CD4-positive, alpha-beta T cell treated with Interleukin-15 for 4 hours (primary cell): ENCODE measurements around the gene CPA3.

Experiments
- DNase-seq: peaks from one replicate; pipeline ENCODE4 v3.0.0-alpha.2; 2020; ENCODE audit warnings: low spot score

CPA3 gene, protein sequence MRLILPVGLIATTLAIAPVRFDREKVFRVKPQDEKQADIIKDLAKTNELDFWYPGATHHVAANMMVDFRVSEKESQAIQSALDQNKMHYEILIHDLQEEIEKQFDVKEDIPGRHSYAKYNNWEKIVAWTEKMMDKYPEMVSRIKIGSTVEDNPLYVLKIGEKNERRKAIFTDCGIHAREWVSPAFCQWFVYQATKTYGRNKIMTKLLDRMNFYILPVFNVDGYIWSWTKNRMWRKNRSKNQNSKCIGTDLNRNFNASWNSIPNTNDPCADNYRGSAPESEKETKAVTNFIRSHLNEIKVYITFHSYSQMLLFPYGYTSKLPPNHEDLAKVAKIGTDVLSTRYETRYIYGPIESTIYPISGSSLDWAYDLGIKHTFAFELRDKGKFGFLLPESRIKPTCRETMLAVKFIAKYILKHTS

DNA sequence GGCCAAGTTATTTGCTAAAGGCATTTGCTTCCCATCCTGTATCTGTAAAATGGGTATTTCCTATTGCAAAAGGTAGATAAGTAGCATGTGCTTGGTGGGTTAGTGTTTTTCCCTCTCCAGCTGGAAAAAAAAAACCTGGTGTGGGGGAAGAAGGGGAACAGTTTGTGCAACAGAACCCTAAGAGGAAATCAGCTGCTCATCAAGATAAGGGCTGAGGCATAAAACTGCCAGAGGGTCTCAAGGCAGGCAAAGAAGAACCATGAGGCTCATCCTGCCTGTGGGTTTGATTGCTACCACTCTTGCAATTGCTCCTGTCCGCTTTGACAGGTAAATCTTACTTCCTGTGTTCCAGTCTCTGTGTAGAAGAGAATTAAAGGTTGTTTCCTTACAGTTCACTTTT is at the start of gene CPA3:
TSS of gene CPA3 (plus strand) at position 248 of the 400 bp plus-strand sequence. CDS start at position 260, 12 bp downstream.
- no peak for DNase-seq

DNA sequence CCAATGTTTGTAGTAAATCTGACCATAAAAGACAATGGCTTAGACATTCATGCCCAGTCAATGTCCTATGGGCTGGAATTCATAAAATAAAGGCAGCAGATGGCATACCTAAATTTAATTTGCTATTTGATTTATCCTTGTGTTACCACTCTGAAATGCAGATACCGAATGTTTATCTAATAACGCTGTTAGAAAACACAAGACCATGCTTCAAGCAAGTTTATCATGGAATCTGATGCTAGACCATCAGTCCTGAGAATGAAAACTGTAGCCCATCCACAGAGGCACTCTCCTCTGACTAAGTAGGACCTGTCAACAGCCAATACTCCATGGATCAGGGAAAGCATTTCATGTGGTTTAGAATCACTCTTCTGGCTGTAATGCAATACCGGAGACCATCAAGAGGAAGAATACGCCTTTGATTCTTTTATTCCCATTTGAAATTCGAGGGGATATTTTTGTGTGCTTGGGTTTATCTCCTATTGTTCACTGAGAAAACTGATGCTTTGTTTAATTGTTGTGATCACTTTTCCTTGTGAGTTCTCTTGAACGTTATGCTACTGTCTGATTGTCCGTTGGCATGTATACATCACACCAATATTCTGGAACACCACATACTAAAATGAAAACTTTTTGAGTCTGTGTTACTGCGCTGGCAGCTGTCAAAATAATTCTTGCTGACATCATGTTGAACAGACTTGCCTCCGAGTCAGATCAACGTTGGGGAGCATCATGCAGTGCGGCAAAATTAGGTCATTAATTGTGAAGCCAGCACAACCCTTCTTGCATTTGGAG is 49.6 kb upstream of the CPA3 start:
- DNase-seq = no peak

DNA sequence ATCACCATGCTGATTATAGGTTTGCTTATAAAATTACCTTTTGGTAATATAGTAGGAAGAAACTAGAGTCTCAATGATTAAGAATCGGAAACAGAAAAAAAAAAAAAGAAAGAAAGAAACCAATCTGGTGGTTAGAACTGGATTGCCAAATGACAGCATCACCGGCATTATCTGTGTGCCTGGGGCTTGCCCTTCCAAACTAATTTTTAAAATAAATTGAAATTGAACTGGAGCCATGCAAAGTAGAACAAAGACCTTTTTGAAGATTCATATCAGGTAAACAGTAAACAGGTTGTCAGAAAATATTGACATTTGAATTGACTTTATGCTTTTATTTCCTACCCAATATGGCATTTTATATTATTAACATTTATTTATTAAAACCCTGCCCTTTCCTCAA is 48.7 kb upstream of the CPA3 start:
- no peak for DNase-seq

DNA sequence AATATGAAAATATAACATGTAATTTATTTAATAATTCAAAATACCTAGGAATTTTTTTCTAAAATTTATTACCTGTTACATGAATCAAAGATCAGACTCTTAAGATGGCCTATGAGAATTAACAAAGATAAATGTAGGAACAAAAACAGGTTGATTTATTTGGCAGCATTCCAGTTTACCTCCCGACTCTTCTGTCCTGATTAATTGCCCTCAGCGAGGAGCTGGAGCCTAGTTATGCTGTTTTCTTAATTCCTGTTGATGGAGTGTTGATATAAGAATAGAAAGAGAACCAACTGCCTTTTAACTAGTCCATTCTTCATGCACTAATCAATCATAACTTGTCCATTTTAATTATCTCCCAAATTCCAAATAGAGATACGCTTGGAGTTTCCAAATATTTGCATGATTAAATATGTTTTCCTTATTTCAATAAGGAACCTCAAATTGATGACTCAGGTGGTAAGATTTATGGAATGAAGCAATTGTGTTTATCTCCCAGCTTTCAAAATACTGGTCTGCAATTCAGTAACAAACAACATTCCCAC is 48.0 kb upstream of the CPA3 start:
- no peak for DNase-seq

DNA sequence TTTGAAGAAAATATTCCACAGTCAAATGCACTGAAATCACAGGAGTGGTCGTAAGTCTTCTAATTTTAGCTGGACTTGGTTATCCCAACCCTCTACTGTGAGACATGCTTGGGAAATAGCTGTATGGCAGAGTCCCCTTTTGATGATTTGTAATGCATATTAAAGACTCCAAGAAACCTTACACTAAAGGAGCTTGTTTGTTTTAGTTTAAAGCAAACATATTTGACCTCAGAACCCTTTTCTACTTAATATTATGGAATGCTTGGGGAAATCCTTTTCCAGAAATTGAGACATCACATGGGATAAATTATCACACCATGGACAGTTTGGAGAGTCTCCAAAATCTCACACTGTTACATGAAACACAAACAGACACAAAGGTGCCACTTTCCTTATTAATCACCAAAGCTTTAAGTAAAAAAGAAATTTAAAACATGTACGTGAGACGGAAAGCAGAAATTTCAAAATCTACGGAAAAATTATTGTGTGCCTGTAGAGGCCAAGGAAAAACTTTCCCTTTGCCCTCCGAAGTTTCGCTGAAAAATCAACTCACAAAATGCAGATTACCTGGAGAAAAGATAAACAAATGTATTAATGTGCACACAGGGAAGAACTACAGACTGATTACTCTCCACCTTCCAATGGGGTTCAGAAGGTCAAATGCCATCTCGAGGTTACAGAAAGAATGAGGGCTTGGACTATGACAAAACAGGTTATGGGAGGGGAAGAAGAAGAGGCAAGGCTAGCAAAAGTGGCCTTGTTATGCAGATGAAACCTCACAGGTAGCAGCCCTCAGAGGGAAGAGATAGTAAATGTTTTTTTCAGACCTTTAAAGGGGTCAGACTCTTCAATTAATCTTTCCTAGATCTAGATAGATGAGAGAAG is 44.5 kb upstream of the CPA3 start:
- DNase-seq = no peak

DNA sequence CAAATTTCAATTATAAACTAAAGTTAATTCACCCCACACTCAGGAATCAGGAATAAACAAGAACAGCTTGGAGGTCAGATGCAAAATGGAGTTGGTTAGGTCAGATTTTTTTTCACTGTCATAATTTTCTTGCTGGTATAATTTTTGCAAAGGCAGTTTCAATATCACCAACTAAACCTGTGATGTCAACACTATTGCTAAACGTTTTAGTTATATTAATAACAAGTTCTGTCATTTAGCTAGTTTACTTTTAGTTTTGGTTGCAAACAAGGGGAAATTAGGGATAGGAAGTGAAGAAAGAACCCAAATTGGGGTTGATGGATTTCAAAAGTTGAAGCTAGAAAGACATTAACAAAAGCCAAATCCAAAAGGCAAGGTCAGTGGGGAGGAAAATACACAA is 42.1 kb upstream of the CPA3 start:
- DNase-seq = no peak

DNA sequence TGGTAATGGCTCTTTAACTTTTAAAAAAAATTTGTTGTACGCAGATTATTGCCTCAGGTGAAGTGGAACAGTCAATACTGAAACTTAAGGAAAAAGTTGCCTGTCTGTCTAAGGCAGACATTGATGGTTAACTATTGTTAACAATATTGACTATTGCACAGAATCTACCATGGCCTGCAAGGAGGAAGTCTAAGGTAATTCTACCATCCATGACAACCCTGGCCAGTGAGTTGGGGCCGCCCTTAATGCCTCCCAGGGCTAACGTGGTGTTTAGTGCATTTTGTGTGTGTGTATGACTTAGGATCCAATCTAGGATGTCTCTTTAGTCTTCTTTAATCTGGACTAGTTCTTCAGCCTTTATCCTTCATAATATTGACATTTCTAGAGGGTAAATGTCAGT is 39.6 kb upstream of the CPA3 start:
- no peak for DNase-seq

DNA sequence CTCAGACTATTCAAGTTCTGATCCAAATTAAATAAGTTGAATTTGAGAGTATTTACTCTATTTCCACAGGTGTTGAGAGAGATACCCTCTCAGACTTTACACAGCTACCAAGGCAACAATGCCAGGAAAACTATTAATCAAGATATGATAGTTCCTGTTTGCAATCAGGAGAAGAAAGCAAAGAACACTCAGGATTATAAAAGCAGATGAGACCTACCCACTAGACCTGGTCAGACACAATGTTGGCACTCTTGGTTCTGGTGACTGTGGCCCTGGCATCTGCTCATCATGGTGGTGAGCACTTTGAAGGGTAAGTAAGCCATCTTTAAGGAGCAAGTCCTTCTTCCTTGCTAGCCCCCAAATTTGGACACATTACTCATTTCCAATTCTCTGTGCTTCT is 37.5 kb upstream of the CPA3 start, which contains the start of gene CPB1:
TSS of gene CPB1 (plus strand) at position 227 of the 400 bp plus-strand sequence. CDS start at position 240, 13 bp downstream.
- DNase-seq = no peak

DNA sequence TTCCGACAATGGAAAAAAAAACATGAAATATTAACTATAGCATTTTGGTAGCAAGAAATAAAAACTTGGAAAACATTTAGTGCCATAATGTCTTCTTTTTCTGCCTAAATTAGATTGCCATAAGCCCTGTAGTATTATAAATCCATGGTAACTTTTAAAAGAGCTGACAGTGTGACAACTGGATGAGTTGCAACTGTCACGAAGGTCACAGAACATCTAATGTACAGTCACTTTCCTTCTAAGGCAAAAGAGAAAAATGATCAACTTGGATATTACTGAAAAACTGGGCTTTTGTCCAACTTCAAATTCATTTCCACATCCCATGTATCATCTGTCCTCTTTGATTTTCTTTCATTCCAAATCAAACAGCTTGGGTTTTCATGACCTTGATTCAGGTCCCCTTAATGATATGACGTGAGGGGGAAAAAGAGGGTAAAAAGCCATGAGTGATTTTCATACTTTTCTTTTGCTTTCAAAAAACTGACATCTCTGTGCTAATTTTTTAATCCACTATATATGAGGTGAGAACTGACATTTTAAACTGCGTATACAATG is 36.9 kb upstream of the CPA3 start:
- DNase-seq = no peak

DNA sequence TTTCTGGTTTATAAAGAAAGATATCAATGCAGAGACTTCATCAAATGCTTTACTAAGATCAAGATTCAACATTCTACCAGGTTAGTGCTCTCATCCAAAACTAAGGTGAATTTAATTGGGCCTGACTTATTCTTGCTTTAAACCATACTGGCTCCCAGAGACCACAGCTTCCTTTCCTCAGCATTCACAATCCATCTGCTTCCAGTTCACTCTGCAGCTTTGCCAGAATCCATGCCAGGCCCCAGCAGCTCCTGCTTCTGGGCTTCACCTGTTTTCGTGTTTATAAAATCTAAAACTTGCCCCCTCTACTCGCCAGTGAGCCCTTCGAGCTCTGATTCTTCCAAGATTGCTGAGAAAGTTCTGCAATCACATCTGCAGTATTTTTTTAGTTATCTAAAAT is 35.2 kb upstream of the CPA3 start:
- no peak for DNase-seq

DNA sequence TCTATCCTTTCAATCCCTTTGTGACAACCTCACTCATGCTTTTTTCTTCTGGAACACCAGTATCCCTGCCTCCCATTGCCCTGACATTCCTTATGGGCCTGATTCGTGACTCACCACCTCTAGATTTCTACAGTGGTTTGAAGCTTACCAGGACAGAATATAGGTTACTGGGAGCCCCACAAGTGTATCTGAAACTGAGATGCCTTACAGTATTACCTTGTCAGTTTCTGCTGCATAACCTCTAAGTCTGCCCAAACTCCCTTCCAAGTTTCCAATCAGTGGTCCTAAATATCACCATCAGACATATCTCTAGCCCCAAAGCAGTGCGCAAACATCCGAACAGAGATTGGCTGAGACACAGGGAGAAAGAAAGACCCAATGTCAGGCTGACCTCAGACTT is 31.9 kb upstream of the CPA3 start:
- DNase-seq = no peak

DNA sequence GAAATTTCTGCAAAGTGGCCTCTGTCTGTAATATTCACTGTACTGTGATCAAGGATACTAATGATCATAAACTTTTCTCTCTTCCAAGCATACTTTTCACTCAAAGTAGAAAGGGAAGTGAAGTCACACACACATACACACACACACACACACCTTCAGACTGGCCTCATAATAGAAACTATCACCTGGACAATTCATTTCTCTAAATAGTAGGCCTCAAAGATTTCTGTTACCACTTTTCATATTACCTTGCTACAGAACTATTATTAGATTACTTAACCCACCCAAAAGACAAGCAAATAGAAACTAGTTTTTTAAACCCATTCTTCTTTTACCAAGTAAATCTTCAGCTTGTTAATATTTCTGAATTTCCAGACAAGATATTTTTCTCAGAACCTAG is 25.3 kb upstream of the CPA3 start:
- DNase-seq = no peak

DNA sequence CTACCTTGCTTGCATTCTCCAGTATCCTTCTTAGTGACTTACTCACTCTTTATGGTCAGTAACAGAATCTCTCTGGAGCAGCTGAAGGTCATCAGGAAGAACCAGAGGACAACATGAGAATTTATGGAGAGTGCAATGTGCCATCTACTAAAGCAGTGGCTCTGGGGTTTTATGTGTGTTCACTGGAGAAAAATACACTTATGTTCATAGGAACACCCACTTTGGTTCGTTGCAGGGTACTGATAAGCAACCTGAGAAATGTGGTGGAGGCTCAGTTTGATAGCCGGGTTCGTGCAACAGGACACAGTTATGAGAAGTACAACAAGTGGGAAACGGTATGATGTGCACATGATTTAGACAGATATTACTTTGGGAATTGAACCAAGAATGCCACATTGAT is 24.6 kb upstream of the CPA3 start:
- DNase-seq = no peak

DNA sequence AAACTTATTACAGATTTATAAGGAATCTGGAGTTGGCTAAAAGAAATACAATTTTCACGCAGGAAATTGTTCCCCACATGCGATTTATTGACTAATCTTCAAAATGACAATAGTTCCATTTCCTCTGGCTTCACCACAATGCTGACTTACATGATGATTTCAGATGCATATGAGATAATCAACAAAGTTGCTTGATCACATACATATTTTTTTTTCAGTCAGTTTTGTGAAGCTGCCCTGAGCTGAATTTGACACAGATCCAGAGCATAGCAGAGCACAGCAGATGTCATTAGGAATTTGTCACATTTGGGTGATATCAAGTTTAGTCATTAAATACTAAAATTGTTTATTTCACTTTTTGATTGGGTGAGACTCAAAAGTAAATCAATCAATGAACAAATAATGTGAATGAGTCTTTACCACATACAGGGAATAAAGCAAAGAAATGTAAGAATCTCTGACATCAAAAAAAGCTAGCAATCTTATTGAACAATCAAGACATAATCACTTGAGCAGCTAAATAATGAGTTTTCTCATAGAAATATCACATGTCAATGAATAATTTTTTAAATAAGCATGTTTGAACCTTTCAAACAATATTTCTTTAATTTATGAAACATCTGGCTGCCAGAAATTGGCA is 19.2 kb upstream of the CPA3 start:
- DNase-seq = no peak

DNA sequence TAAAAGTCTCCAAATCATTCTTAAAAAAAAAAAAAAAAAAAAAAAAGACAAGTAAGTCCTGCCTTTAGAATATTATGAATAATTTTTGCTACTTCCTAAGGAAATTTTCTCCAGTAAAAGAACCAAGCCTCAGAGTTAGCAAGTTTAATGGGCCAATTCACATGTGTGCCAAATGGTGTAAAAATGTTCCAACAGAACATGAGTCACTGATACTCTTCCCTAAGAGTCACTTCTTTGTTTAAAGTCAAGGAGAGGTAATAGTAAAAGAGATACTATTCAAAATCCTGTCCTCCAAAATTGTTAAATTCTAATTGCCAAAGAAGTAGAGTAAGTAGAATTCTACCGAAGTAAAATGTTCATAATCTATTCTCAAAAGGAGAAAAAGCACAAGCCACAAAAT is 17.7 kb upstream of the CPA3 start:
- DNase-seq = no peak

DNA sequence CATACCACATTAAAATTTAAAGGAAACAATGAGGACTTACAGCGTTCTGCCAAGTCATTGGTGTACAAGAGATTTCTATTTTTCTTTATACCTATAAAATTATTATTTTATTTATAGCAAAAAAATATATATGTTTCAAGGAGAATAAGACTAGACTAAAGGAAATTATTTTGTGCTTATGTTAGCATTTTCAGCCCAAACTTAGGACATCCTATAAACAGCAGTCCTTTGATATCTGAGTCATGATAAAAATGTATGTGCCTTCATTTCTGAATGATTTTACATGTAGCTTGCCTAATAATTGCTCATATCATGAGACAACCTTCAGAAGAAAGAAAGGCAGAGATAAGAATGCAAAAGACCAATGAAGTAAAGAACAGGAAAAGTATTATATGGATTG is 16.7 kb upstream of the CPA3 start:
- no peak for DNase-seq

DNA sequence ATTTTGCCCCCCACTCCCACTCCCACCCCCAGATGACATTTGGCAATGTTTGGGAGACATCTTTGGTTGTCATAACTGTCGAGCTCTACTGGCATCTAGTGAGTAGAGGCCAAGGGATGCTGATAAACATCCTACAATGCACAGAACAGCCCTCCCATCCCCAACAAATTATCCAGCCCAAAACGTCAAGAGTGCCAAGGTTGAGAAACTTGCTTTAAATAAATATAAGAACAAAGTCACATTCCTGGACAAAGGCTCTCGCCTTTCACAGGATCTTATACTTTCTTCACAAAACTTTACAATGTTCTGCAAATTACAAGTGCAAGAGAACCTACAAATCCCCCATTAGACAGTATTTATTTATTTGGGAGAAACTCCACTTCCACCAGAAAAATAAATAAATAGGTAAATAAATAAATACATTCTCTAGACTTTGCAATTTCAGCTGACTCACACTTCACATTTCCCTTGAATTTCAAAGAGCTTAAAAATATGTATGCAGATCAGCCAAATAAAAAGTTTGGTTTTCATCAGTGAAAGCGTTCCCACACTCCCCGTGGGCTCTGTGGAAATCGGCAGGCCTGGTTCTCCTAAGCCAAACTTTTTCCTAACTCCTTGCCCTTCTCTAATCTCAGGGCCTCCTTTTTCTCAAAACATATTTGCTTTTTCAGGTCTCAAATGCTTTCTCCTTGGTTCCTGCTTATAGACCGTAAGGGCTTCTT is 12.7 kb upstream of the CPA3 start:
- no peak for DNase-seq

DNA sequence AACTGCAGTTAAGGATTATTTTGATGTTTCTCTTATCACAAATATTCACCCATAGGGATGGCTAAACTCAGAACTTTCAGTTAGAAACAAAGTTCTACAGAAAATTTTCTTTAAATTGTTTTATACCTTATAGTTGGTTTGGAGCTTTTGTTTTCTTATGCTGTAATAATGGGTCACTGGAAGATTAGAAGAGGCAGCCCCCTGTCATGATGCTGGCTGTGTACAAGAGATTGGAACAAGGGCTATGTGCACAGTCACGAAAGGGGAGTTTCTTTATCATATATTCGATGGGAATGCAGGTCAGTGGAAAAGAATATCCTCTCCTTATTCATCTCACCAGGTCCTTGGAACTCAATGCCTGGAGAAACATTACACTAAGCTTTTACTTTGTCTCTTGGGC is 12.0 kb upstream of the CPA3 start:
- DNase-seq = no peak

DNA sequence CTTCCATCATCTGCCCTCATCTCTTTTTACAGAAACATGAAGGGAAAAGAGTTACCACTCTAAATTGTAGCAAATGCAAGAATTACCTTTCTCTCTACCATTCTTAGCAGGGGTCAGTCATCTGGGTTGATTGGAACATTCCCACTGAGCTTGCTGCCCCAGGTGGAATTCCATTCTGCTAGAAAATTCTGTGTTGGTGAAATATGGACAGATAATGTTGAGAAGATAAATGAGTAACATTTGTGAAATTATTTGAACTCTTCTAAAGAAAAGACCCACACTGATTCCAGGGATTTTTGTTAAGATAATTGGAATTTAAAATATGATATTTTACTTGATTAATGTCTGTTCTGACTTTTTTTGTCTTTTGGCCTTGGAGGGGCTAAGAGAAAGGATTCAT is 11.0 kb upstream of the CPA3 start:
- no peak for DNase-seq

DNA sequence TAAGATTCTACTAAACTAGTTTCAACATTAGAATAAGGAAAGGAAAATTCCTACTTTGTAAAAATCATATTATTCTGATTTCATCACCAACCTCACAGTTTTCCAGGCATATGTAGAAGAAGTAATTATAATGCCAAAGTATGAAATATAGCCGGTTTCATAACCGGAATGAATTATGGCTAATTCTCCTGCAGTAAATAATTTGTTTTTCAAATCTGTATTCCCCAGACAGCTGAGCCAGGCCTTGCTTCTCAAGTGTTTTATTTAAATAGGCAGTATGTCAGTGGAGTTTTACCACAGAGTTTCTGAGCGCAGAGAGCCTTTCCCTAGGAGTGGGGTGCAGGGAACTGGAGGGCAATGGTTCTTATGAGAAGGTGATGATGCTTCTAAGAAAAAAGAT is 8.7 kb upstream of the CPA3 start:
- no peak for DNase-seq

DNA sequence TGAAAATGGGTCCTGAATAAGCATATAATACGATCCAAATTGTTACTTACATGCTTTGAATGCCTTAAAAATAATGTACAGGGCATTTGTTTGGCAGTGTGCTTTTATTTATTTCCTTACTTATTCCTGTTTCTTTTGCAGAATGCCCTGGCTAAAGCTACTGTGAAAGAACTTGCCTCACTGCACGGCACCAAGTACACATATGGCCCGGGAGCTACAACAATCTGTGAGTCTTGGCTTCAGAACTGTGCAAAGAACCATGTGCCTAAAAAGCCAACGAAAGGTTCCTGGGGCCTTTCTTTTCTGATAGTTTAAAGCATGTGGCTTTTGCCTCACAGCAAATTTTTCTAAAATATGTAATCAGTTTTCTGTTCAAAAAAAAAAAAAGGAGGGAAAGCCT is 7.8 kb upstream of the CPA3 start:
- no peak for DNase-seq
